Keratinocyte (primary cell): Measurements from ENCODE around the gene ZNF205.

Experiments used
- CTCF ChIP-seq, 3 experiments: IDR thresholded peaks in 1 of 3; conservative IDR thresholded peaks in 1 of 3; optimal IDR thresholded peaks in 1 of 3; 2 replicates in 2 of 3; 3 replicates in 1 of 3; pipeline versions ENCODE3 to v1.5.1; 2011; ENCODE audit warnings: low read length in 3 of 3, mild to moderate bottlenecking in 3 of 3, moderate library complexity in 2 of 3, control low read depth in 1 of 3, inconsistent platforms in 1 of 3; ENCODE audit not compliant: insufficient read depth in 2 of 3; ENCODE audit errors: extremely low read depth in 1 of 3
- EZH2 ChIP-seq: IDR thresholded peaks from one replicate; pipeline ENCODE4 v1.6.1; 2012; ENCODE audit warnings: inconsistent platforms, mild to moderate bottlenecking, low read length, moderate library complexity

- TF ChIP-seq CTCF (optimal IDR thresholded peaks at IDR 0.05 in 1 of 3, IDR thresholded peaks at IDR 0.05 in 1 of 3, conservative IDR thresholded peaks at IDR 0.05 in 1 of 3; ENCODE audit: extremely low read depth in 1 of 3, insufficient read depth in 2 of 3, low read length in 3 of 3) (no peak), EZH2 (no peak)
These were observed 3.2 kb downstream of the ZNF205 start for GRCh38 chr16:3115561-3115960.
